ENCODE measurements around the gene SMAD1.
"Not testable (repeated sequence)": the region's sequence is repeated elsewhere in the genome, so short reads cannot be mapped to it uniquely, and the experiment has no call there.

SMAD1 gene

GRCh38 chr4:145528601-145529000, 46.9 kb downstream of the SMAD1 start:
- no peak for DNase-seq (ENCODE audit: low spot score)

GRCh38 chr4:145530189-145530588, 48.5 kb downstream of the SMAD1 start:
- DNase-seq (ENCODE audit: low spot score), result no peak

- no peak for DNase-seq (ENCODE audit: low spot score)
Observed at GRCh38 chr4:145530662-145531061, 49.0 kb downstream of the SMAD1 start.

DNA sequence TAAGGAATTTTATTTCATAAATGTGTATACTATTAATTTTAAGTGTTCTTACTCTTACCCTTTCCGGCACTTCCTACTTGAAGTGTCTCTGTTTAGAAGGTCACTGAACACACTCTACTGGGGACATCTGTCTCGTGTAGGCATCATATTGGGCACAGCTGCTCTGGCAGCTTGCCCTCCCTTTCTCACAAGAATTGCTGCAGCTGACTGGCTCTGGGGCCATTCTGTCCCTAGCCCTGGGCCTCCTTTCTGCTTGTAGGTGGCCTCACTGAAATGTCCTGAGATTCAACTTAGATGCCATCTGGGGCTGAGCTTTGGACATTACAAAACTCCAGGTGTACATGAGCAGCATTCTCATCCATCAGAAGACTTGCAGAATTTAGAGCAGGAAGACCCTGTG, 49.6 kb downstream of the SMAD1 start:
- DNase-seq (ENCODE audit: low spot score), result no peak

GRCh38 chr4:145531859-145532258, 50.2 kb downstream of the SMAD1 start:
- no peak for DNase-seq (ENCODE audit: low spot score)

DNA sequence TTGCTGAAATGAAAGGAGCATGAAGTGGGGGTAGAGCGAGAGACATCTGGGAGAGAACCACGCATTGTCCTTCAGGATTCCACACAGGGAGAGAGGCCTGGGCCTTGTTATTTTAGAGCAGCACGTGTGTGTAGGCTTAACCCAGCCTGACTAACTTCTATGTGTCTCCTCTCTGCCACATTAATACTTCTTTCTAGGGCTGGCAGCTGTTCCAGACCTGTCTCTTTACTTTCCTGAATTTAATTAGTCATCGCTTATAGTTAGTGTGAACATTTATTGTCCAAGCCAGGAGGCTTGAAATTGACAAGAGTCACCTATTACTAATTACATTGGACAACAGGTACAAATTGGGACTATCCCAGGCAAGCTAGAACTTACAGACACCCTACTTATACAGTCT, 51.3 kb downstream of the SMAD1 start:
- no peak for DNase-seq (ENCODE audit: low spot score)

DNA sequence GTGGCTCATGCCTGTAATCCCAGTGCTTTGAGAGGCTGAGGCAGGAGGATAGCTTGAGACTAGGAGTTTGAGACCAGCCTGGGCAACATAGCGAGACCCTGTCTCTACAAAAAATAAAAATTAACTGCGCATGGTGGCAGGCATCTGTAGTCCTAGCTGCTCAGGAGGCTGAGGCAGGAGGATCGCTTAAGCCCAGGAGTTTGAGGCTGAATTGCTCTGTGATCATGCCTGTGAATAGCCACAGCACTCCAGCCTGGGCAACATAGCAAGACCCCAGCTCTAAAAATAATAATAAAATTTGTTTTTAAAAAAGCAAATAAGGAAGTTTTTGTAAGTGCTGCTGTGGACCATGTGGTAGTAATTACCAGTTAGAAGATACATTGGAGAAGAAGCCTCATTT, 51.8 kb downstream of the SMAD1 start:
- DNase-seq (ENCODE audit: low spot score), result not testable (repeated sequence)

- DNase-seq (ENCODE audit: low spot score), result no peak
Observed at GRCh38 chr4:145533961-145534360, 52.3 kb downstream of the SMAD1 start.

DNA sequence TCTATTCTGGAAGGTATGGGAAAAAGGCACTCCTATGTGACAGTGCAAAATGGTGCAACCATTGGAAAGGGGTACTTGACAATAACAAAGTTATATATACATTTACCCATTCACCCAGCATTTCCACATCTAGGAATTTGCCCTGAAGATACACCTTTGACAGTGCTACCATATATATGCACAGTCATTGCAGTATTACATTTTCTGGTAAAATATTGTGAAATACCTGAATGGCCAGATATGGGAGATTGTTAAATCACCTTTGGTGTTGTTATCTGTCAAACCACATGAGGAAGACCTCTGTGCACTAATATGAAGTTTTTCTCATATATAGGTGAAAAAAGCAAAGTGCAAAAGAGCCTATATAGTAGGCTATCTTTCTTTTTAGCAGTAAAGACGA, 53.5 kb downstream of the SMAD1 start:
- no peak for DNase-seq (ENCODE audit: low spot score)

GRCh38 chr4:145536044-145536443, 54.4 kb downstream of the SMAD1 start:
- DNase-seq (ENCODE audit: low spot score), result no peak

DNA sequence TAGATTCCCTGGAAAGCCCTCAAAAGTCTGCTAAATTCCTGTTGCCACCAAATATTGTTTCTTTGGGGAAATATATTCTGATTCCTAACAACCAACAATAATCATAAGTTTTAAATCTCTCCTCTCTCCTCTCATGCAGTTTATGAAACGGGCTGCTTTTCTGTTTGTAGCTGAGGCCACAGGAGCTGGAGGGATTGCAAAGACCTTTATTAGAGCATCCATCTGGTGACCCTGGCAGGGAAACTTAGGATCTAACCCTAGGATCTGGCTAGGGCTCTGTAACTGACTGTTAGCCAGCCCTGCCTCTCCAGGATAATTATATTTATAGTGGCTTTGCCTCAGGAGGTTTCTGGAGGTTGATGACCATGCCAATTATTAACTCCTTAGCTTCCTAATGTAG, 56.9 kb downstream of the SMAD1 start:
- no peak for DNase-seq (ENCODE audit: low spot score)

GRCh38 chr4:145539671-145540070, 58.0 kb downstream of the SMAD1 start:
- DNase-seq (ENCODE audit: low spot score), result no peak

- DNase-seq (ENCODE audit: low spot score), result no peak
Observed at GRCh38 chr4:145540235-145540634, 58.6 kb downstream of the SMAD1 start.

- no peak for DNase-seq (ENCODE audit: low spot score)
Observed at GRCh38 chr4:145541346-145541745, 59.7 kb downstream of the SMAD1 start.

GRCh38 chr4:145545031-145545430, 63.4 kb downstream of the SMAD1 start:
- no peak for DNase-seq (ENCODE audit: low spot score)

DNA sequence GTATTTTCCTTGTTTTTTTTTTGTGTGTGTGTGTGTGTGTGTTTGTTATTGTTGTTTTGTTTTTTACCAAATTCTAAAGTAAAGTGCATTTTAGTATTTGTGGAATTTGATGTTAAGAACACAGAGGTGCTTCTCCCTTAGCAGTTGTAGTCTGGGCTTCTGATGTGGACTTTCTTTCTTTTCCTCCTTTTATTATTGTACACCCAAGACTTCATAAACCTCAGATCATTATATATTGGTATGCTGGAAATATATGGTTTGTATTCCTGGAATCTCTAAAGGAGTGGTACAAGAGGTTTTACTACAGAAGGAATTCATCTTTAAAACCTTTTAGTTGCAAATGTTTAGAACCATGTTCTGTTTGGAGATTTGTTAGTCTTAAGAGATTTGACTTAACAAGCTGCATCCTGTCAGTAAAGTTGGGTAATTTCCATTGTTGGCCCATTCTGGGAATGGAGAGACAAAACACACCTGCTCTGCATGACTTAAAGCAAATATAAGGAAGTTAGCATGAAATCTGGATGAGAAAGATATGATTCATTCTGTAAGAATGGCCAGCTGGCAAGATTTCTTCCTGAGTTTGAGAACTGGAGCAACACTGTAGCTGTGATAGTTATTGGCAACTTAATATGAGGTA, 64.0 kb downstream of the SMAD1 start:
- no peak for DNase-seq (ENCODE audit: low spot score)

DNA sequence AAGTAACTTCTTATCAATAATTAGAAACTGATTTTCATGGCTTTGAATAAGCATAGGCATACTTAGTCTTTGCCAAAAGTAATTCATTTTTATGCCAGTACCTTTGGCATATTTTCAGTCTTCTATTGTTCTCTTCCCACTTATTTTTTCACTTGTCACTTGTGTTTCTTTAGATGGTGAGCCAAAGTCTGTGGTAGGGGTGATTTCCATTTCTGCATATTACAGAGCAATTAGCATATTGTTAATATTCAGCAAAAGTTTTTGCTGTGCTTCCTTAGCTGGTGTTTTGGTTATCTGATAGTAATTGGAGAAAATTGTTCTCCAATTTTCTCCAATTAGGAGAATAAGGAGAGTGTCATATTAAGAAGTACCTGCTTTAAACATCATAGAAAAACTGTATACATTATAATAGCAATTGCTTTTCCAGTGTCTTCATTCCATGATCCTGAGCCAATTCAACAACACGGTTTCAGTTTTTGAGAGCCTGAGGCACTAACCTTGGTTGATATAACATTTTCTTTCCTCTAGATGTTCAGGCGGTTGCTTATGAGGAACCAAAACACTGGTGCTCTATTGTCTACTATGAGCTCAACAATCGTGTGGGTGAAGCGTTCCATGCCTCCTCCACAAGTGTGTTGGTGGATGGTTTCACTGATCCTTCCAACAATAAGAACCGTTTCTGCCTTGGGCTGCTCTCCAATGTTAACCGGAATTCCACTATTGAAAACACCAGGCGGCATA, 64.7 kb downstream of the SMAD1 start:
- no peak for DNase-seq (ENCODE audit: low spot score)

GRCh38 chr4:145551660-145552059, 70.0 kb downstream of the SMAD1 start:
- no peak for DNase-seq (ENCODE audit: low spot score)

DNA sequence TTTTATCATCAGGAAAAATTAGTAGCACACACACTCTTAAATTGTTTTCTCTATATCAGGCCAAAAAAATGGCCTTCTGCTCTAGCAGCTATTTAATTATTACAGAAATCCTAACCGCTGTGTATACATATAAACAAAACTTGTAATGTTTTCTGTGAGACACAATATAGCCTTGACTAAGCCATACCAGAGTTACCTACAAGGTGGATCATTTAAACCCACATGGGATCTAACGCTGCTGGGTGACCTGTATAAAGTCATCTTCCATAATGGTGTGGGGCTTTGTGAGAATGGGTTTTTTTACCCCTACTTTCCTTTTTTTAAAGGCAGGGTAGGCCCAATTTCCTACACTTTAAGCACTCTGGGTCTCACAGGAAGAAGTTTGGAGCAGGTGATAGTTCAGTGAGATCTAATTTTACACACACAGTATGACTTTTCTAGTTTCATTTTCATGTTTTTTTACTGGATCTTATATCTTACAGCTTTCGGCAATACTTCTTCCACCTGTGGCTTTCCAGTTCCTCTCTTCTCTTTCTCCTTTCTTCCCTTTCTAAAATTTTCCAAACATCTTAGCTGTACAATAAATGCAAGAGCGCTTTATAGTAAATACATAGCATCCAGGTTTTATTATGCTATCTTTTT, 70.6 kb downstream of the SMAD1 start:
- DNase-seq (ENCODE audit: low spot score), result no peak

DNA sequence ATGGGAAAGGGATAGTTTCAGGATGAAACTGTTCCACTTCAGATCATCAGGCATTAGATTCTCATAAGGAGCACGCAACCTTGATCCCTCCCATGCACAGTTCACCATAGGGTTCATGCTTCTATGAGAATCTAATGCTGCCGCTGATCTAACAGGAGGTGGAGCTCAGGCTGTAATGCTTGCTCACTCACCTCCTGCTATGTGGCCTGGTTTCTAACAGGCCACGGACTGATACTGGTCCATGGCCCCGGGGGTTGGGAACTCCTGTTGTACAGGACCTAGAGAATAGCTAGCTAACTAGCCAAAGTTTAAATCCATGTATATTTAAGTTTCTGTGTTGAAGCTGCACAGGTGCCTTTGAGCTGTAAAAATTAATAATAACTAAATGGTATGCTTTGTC, 71.7 kb downstream of the SMAD1 start:
- DNase-seq (ENCODE audit: low spot score), result no peak

- DNase-seq (ENCODE audit: low spot score), result no peak
Observed at GRCh38 chr4:145554691-145555090, 73.0 kb downstream of the SMAD1 start.

DNA sequence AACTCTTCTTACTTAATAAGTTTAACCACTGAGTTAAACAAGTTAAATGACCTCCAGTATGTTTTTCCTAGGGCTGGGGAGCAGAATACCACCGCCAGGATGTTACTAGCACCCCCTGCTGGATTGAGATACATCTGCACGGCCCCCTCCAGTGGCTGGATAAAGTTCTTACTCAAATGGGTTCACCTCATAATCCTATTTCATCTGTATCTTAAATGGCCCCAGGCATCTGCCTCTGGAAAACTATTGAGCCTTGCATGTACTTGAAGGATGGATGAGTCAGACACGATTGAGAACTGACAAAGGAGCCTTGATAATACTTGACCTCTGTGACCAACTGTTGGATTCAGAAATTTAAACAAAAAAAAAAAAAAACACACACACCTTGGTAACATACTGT, 76.1 kb downstream of the SMAD1 start:
- peak; percentile 33 for DNase-seq (ENCODE audit: low spot score)

GRCh38 chr4:145563293-145563985, 81.8 kb downstream of the SMAD1 start:
- DNase-seq (ENCODE audit: low spot score), result no peak
